ENCODE measurements around the gene TLX3.

TLX3 gene

DNA sequence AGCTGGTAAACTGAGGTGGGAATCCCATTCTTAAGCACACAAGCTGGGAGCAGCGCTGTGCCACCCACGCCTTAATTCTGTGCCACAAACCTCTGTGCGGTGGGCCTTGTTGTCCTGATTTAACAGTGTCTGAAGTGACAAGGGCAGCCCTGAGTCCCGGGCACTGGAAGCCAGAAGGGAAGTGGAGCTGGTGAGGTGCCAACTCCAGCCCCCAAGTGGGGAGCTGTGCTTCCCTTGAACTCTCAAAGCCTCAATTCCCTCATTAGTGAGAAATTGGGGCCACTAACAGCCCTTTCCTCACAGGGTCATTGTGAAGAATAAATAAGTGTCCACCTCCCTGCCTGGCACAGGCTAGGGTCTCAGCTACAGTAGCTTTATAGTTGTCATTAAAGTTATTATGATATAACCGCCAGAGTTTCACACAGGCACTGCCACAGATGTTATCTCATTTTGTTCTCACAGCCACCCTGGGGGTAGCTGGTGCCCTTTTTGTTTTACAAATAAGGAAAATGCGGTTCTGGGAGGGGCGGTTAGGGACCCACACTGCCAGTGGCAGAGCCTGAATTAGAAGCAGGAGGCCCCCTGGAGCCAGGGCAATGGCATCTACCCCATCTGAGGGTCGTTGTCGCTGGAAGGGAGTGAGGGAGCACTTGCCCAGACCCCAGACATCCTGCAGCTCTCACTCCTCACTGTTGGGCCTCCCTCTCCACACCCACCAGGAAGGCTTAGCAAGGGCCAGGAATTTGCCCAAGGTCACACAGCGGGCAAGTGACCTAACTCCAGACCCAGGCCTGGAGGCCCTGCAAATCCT is 2.1 kb upstream of the TLX3 start:
- DNase-seq = peak; percentile 68

DNA sequence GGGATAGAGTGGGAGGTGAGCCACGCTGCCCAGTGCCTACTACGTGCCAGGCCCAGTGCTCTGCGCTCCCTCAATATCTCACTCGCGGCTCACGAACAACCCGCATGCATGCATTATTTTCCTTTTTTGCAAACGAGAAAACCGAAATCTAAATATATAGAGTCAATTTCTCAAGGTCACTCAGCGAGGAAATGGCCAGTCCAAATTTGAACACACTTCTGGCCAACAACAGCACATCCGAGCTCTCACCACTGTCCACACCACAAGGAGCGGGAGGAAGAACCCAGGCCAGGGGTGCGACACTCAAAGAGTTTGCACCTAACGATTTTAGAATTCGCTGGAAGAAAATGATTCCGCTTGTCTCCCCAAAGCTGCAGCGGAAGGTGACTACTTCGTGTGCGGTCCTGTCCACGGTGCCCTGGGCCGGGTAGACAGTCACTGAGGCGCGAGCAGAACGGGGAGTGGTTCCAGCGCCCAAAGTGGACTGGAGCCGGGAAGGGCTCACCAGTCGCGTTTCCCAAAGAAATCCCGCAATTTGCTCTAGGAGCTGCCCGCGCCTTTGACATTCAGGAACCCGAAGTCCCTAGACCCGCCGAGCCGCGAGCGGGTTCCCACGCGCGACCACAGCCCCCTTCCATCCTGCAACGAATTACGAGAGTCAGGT is 1.1 kb upstream of the TLX3 start:
- no peak for DNase-seq

DNA sequence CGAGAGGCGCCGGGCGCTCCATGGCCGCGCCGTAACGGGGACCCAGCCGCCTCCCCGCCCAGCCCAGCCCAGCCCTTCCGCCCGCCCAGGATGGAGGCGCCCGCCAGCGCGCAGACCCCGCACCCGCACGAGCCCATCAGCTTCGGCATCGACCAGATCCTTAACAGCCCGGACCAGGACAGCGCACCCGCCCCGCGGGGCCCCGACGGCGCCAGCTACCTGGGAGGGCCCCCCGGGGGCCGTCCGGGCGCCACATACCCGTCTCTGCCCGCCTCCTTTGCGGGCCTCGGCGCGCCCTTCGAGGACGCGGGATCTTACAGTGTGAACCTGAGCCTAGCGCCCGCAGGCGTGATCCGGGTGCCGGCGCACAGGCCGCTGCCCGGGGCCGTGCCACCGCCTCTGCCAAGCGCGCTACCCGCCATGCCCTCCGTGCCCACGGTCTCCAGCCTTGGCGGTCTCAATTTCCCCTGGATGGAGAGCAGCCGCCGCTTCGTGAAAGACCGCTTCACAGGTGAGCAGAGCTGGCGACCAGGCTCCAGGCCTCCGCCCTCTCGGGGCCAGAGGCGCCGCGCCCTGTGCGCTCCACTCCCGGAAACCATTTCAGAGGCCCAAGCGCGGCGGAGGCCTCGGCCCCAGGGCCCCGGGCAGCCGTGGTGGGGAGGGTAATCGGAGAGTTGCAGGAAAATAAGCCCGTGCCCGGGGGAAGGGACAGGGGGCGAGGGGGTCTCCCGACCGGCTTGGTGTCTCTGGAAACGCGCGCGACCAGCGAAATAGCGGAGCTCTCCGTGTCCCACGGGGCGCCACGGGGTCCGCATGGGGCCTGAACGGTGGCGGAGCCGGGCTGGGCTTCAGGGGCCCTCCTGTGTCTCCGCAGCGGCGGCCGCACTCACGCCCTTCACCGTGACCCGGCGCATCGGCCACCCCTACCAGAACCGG is 496 bp downstream of the TLX3 start:
- peak; percentile 26 for DNase-seq

DNA sequence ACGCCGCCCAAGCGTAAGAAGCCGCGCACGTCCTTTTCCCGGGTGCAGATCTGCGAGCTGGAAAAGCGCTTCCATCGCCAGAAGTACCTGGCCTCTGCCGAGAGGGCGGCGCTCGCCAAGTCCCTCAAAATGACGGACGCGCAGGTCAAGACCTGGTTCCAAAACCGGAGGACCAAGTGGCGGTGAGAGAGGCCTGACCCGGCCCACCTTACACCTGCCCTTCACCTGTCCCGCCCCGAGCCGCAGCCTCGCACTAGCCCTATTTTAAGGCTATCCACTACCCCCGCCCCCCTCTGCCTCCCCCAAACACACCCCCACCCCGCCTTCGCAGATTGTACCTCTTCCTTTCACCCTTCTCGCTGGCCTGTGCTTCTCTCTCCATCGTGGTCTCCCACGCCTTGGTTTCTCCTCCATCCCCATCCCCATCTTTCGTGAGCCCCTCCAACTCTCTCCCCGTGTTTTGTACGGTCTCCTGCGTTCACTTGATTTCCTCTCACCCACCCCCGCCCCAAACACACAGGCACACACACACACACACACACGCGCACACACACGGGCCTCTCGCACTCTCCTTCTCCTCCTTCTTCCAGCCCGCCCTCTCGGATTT is 1.3 kb downstream of the TLX3 start:
- DNase-seq = peak; percentile 75

DNA sequence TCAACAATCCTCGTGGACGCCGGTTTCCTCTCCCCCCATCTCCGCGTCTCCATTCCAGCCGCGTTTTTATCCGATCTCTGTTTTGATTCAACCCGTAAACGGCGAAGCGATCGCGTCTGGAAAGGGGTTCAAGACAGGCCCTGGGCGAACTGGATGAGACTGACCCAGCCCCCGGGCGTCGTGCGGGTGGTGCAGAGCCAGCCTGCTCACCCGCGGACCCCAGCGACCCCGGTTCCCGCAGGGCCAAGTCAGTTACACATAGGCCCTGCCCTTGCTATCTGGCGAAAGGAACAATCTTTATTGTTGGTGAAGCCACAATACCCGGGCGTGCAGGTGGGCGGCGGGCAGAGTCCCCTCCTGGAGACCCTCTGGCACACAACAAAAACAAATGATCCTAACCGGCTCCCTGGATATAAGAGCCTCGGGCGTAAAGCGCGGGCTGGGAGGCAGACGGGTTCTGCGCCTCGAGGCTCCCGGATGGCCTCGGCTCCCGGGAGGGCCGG is 1.8 kb downstream of the TLX3 start:
- DNase-seq = peak; percentile 11

DNA sequence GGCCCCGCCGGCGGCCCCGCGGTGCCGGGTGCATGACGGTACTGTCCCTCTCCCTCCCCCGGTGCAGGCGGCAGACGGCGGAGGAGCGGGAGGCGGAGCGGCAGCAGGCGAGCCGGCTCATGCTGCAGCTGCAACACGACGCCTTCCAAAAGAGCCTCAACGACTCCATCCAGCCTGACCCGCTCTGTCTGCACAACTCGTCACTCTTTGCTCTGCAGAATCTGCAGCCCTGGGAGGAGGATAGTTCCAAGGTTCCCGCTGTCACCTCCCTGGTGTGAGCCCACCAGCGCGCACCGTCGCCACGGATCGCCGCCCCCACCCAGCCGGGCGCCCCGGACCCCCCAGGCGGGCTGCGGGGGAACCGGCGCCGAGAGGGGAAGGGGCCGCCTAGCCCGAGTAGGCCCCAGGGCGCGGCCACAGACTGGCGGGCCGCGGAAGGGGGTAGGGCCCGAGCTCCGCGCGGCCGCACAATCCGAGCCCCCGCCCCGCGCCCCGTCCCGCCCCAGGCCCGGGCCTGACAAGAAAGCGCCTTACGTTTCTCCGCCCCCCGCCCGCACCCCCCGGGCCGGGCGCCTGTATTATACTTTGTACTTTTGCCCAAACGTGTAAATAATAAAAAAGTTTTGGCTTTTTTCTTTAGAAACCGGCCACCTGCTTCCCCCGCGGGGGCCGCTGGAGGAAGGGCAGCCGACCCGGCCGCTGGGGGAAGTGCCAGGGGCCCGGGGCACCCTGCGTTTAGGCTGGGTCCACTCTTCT is 2.5 kb downstream of the TLX3 start:
- peak; percentile 62 for DNase-seq

DNA sequence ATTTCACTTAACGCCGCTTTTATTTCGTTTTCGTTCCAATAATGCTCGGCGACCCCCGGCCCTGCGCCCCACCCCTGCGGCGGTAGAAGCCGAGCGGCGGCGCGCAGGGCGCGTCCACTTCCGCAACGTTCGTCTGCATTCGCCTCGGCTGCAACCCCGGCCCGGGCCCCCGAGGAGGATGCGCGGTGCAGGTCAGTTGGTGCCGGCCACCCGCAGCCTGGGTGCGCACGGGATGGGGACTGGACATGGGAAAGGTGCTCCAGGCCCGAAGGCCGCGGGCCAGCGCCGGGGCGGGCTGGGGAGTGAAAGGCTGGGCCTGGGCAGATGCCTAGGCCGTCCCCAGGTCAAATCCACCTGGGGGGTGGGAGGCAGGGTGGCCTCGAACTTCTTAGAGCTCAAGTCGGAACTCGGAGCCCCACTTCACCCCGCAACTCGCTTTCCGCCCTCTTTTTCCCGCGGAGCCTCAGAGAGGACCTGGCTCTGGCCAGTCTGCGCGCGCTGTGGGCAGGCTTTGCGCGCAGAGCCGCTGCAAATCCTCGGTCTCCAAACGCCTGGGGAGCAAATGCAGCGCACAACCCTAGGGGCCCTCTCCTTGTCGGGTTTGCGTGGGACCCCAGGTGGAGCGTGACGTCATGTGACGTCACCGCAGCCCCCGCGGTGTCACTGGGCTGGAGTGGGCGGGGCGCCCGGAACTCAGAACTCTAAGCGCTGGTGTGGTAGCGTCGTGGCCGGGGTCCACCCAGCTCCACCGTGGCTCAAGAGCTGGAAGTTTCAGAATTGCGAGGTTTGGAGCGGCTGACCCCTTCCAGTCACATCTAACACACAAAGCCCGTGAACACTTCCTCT is 3.3 kb downstream of the TLX3 start:
- no peak for DNase-seq

DNA sequence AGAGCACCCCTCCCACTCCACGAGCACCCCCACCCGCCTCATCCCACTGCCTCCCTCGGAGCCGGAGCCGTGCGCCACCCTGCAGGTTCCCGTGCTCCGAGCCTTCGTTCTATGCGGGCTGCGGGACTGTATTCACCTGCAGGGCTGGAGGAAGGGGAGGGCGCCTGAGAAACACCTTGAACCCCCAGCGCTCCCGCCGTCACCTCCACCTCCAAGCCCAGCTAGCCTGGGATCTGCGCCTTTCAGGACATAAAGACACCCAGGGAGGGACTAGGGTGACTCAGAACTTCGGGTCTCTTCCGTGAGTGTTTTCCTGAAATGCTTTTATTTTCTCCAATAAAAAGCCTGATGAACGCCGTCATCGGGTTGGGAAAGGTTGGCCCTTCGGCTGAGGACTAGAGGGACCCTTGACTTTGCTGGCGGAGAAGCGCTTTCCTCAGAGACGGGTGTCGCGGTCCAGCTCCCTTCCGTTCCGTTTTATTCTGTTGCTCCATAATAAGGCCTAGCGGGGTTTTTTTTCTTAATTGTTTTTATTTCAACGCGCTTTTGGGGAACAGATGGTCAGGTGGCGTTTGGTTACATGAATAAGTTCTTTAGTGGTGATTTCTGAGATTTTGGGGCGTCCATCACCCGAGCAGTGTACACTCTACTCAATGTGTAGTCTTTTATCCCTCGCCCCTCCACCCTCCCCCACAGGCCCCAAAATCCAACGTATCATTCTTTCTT is 4.6 kb downstream of the TLX3 start:
- DNase-seq = no peak

DNA sequence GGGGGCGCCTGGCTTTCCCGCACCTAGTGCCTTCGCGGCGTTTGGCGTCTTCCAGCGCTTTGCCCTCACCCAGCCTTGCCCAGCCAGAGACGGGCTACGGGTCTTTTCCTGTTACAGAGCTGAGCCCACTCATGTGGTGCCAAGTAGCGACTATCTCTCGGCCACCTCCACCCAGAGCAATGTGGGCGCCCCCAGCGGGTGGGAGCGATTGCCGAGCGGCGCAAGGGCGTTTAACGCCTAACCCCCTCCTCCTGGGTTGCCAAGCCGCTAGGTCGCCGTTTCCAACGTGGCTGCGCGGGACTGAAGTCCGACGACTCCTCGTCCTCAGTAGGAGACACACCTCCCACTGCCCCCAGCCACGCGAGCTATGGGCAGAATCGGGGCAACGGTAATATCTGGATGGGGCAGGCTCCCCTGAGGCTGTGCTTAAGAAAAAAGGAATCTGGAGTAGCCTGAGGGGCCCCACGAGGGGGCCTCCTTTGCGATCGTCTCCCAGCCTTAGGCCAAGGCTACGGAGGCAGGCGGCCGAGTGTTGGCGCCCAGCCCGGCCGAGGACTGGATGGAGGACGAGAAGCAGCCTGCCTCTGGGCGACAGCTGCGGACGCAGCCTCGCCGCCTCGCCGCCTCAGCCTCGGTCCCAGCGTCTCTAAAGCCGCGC is 5.8 kb downstream of the TLX3 start:
- DNase-seq = no peak

DNA sequence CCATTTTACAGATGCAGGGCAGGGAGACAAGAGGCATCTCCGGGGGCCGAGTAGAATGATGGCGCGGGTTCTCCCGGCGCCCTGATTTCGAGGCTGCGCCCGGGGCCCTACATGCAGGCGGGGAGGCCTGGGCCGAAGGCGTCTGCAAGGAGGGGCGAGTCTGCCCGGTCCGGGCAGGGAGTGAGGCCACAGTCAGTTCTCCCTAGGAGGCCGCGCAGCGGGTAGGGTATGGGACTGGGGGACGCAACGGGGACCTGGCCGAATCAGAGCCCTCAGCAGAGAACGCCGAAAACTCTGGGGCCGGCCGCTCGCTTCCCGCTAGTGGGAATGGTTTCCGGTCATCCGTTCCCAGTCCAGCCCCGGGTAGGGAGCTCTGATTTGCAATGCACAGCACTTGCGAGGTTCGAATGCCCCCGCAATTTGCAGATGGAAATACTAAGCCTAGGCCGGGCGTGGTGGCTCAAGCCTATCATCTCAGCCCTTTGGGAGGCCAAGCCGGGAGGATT is 6.4 kb downstream of the TLX3 start:
- DNase-seq = no peak

DNA sequence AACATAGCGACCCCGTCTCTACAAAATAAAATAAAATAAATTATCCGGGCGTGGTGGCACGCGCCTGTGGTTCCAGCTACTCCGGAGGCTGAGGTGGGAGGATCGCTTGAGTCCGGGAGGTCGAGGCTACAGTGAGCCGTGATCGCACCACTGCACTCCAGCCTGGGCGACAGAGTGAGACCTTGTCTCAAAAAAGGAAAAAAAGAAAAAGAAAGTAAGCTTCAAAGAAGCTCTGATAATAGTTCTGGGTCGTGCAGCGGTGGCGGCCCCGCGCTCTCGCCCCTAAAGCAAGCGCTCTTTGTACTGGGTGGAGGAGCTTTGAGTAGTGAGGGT is 6.8 kb downstream of the TLX3 start:
- no peak for DNase-seq

DNA sequence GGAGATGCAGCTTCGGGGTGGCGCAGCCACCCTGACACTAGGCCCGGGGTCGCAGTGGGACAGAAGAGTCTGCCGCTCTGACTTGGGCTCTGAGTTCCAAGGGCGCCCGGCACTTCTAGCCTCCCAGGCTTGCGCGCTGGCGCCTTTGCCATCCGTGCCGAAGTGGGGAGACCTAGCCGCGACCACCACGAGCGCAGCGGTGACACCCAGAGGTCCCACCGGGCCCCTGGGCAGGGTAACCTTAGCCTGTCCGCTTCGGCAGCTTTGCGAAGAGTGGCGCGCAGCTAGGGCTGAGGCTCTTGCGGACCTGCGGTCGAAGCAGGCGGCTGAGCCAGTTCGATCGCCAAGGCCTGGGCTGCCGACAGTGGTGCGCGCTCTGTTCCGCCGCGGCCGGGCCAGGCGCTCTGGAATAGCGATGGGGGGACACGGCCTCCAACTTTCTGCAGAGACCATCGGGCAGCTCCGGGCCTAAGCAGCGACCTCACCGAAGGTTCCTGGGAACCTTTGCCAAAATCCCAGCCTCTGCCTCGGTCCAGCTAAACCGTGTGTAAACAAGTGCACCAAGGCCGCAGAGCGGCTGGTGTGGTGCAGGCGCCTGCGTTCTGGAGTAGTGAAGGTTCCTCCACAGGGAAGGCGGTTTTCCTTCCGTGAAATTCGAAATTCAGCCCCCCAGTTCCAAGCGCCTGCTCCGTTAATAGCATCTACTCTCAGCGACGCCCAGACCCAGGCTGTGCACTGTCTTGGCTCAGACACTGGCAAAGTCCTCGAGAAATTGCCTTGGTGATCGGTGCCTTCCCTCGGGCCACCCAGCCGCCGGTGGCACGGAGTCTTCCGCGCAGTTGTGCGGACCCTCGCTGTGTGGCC is 7.4 kb downstream of the TLX3 start:
- no peak for DNase-seq

DNA sequence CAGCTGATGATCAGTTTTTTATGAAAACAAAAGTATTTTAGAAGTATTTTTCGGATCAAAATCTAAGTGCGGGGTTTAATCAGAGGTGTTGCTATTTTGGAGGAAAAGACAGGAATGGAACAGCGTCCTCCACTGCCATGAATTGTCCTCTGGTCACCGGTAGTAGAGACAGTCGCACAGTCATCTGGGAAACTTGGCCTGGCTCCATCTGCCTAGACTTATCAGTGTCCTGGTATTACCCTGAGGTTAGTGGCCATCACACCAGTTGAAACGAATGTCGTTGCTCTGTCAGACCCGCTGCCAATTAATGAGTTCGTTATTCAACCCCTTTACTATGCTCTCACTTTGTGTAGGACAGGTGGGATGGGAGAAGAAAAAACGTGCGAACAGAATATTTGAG is 8.2 kb downstream of the TLX3 start:
- peak; percentile 57 for DNase-seq

DNA sequence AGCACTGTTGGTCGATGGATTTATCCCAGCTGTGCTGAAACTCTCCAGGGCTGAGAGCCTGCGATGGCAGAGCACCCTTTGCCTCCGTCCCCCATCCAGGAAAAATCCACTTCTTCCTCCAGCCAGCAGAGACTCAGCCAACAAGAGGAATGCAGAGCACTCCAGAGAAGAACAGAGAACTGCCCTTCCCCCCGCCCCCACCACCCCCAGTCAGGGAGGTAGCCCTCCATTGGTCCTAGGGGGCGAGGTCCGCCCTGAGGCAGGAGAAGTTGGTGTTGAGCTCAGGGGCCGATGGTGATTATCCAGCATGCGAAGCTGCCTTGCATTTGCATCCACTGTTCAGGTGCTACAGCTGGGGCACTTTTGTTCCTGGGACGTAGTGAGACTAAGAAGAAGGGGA is 9.0 kb downstream of the TLX3 start:
- DNase-seq = no peak

DNA sequence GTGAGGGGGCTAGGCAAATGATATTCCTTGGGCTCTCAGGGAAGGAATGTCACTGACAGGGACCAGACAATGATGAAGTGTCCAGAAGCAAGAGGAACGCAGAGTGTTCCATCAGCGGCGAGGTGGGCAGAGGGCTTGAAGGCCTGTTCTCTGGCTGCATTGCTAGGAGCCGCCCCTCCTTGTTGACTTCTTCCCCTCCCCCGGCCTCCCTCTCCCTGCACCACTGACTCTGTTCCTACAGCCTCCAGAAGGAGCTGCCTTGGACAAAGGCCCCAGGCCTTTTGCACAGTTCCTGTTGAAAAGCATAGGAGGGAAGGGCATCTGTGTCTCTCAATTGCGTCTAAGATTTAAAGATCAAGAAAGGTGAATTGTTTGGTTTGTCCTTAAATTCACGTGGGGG is 12.4 kb downstream of the TLX3 start:
- no peak for DNase-seq

DNA sequence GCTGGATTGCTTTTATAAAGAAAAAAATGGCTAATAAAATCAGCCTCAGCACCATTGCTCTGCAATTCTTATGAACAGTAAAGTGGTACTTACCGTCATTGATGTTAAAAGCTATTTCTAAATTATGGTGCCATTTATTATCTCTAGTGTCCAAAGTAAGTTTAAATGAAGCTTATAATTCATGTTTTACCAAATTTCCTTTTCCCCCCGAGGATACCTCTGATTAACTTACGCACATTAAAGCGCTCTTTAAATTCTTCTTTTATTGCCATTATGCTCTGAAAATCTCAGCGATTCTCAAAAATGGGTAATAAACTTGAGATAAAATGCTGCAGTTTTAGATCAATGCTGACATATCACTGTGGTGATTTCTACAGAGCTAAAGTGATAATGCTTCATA is 13.5 kb downstream of the TLX3 start:
- no peak for DNase-seq

DNA sequence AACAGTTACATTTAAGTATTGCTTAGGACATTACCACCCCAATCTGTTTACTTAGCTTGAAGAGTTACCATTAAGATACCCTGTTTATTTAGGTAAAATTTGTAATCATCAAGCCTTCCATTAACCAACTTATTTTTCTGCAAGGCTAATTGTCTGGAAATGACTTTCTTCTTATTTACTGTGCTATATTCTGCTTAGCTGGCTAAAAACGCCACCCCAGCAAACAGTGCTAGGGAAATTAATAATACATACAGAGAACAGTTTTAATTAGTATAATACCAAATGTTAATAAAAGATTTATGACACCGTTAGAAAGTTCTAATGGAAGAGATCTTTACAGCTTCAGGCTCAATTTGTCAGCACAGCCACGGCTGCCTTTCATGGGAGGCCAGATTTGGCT is 14.0 kb downstream of the TLX3 start:
- no peak for DNase-seq

DNA sequence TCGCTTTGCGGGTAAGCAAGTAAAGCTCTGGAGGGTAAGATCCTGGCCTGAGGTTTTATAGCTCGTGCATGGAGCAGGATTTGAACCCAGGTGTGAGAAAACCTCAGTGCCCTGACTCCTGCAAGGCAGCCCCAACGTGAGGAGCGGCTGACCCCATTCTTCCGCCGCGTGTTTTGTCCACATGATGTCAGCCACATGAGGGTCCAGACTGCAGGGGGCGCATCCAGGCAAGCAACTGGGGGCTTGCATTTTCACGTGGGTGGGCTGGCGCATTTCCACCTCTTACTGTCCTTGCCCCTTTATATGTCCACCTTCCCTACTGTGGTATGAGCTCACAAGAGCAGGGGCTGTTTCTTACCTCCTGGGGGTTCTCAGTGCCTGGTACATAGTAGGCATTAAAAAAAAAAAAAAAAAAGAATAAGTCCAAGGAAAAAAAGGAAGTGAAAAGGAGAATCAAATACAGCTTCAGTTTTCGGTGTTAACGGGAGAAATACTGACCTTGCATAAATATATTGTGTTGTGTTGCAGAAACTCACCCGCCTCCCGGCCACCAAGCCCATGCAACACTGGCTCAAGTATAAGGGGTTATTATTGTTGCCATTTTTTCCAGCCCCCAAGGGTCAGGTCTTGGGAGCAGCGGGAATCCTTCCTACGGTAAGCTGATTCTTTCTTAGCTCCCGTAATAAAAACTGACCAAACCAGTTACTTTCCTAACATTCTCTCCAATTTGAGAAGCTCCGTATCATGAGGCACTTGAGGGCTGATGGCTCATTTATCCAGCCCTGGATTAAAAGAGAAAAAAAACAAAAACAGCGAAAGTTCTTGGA is 15.0 kb downstream of the TLX3 start:
- no peak for DNase-seq
